ENCODE results near the gene FIS1. TPM values are rescaled to one million over a fixed set of nuclear protein-coding genes. Genes with fewer than 3 reads are reported as not detected.
"Not testable (repeated sequence)": the region's sequence is repeated elsewhere in the genome, so short reads cannot be mapped to it uniquely, and the experiment has no call there.

The FIS1 gene
- polyA plus RNA-seq, 1 donor (not counting 4 experiments of a cell fraction or from before 2014, with no cell fraction given), result 202 TPM

- TF ChIP-seq EZH2 (IDR thresholded peaks at IDR 0.05; ENCODE audit: low read length), result no peak
- TF ChIP-seq CTCF (optimal IDR thresholded peaks at IDR 0.05 in 1 of 3, IDR thresholded peaks at IDR 0.05 in 1 of 3, conservative IDR thresholded peaks at IDR 0.05 in 1 of 3; ENCODE audit: extremely low read depth in 1 of 3, insufficient read depth in 2 of 3, low read length in 3 of 3), result no peak
- no peak for DNase-seq (ENCODE audit: low read depth, low spot score)
- Histone ChIP-seq H3K36me3 (ENCODE audit: control insufficient read depth in 2 of 2, extremely low read depth in 1 of 2, insufficient read depth in 2 of 2, low read length in 2 of 2) (peaks cover 7 to 21% of the 10 kb centered on the region in 2 experiments), H3K4me1 (ENCODE audit: control insufficient read depth, extremely low read depth, insufficient read depth, low read length) (no peaks in the 10 kb centered on the region), H3K9ac (ENCODE audit: control insufficient read depth, extremely low read depth, insufficient read depth, low read length) (no peak overlapping the region), H3K4me3 (ENCODE audit: control insufficient read depth in 2 of 3, extremely low read depth in 1 of 3, insufficient read depth in 2 of 3, low read depth in 1 of 3, low read length in 3 of 3) (no peak overlapping the region), H3K27ac (ENCODE audit: control insufficient read depth, insufficient read depth, low read length) (no peak overlapping the region), H3K27me3 (ENCODE audit: control insufficient read depth, extremely low read depth, insufficient read depth, low read length) (peaks cover 24% of the 10 kb centered on the region), H2AFZ (ENCODE audit: control insufficient read depth, low read length) (no peak overlapping the region), H3K4me2 (ENCODE audit: control insufficient read depth, extremely low read depth, insufficient read depth, low read depth, low read length) (no peak overlapping the region), H4K20me1 (ENCODE audit: control insufficient read depth, extremely low read depth, insufficient read depth, low read length) (no peaks in the 10 kb centered on the region), H3K9me3 (ENCODE audit: control insufficient read depth, low read depth, low read length) (no peaks in the 10 kb centered on the region), H3K79me2 (ENCODE audit: control insufficient read depth, insufficient read depth, low read length) (no peaks in the 10 kb centered on the region), H3K9me1 (ENCODE audit: control insufficient read depth, extremely low read depth, insufficient read depth, low read length) (no peaks in the 10 kb centered on the region)
- dilution Hi-C loops (cut with MboI; ENCODE audit: extremely low pct_ligation_motif_present, low sequenced_read_pairs), result no loop called here
- no peak for FAIRE-seq
Measured at GRCh38 chr7:101205901-101206664, 38.8 kb downstream of the FIS1 start.

GRCh38 chr7:101203740-101204738 is 40.8 kb downstream of the FIS1 start:
- H2AFZ ChIP-seq (ENCODE audit: control insufficient read depth, low read length); DNase-seq (ENCODE audit: low read depth, low spot score); H3K9me3 ChIP-seq (ENCODE audit: control insufficient read depth, low read depth, low read length); FAIRE-seq; H3K4me3 ChIP-seq (ENCODE audit: control insufficient read depth in 2 of 3, extremely low read depth in 1 of 3, insufficient read depth in 2 of 3, low read depth in 1 of 3, low read length in 3 of 3); H4K20me1 ChIP-seq (ENCODE audit: control insufficient read depth, extremely low read depth, insufficient read depth, low read length); H3K4me1 ChIP-seq (ENCODE audit: control insufficient read depth, extremely low read depth, insufficient read depth, low read length); H3K27ac ChIP-seq (ENCODE audit: control insufficient read depth, insufficient read depth, low read length); H3K9ac ChIP-seq (ENCODE audit: control insufficient read depth, extremely low read depth, insufficient read depth, low read length); dilution Hi-C loops (cut with MboI; ENCODE audit: extremely low pct_ligation_motif_present, low sequenced_read_pairs); H3K79me2 ChIP-seq (ENCODE audit: control insufficient read depth, insufficient read depth, low read length); H3K9me1 ChIP-seq (ENCODE audit: control insufficient read depth, extremely low read depth, insufficient read depth, low read length); H3K4me2 ChIP-seq (ENCODE audit: control insufficient read depth, extremely low read depth, insufficient read depth, low read depth, low read length): not testable (repeated sequence)
- Histone ChIP-seq H3K27me3 (ENCODE audit: control insufficient read depth, extremely low read depth, insufficient read depth, low read length) (peaks cover 31% of the 10 kb centered on the region), H3K36me3 (ENCODE audit: control insufficient read depth in 2 of 2, extremely low read depth in 1 of 2, insufficient read depth in 2 of 2, low read length in 2 of 2) (peaks cover 0 to 10% of the 10 kb centered on the region in 2 experiments)
